Endothelial cell of umbilical vein (primary cell): ENCODE results near the gene PPP4R1. TPM values are rescaled to one million over a fixed set of nuclear protein-coding genes. Genes with fewer than 3 reads are reported as not detected.

Source experiments
- BruUV-seq: library from RNA; stranded (reverse); fragments of 400-500 nt; replicated peaks from 2 replicates; lab custom pipeline; 2021; lab: Mats Ljungman, UMichigan
- CTCF ChIA-PET: fragments of 300-600, 350-600 bp; sonication (Branson Sonifier 250); formaldehyde crosslinking; loops from one replicate; lab custom pipeline; 2021; ENCODE audit warnings: antibody characterized with exemption, inconsistent platforms; lab: Charles Lee
- POLR2A ChIA-PET: fragments of 300-600, 350-600 bp; sonication (Branson Sonifier 250); formaldehyde crosslinking; loops from one replicate; lab custom pipeline; 2021; ENCODE audit warnings: antibody characterized with exemption, inconsistent platforms; lab: Charles Lee
- DNase-seq: peaks from one replicate; pipeline ENCODE4 v3.0.0-alpha.2; 2011; ENCODE audit warnings: low read depth, low spot score
- FAIRE-seq: peaks from 2 replicates; lab custom pipeline; 2011; peaks lifted over from hg19 to GRCh38; lab: Jason Lieb, UNC
- H2AFZ ChIP-seq: 2 replicates; pipeline ENCODE4 v1.6.0; 2012; ENCODE audit warnings: low read depth, low read length, control low read depth, inconsistent platforms
- H3K27ac ChIP-seq: 2 replicates; pipeline ENCODE4 v1.5.1; 2011; ENCODE audit warnings: low read depth, mild to moderate bottlenecking, control low read depth, low read length, moderate library complexity; ENCODE audit not compliant: insufficient read depth
- H3K27me3 ChIP-seq, 2 experiments: 2 replicates each; pipeline versions ENCODE4 v1.6.0 to v1.6.1; 2011; ENCODE audit warnings: low read length in 2 of 2, mixed read lengths in 1 of 2; ENCODE audit not compliant: control insufficient read depth in 2 of 2, insufficient read depth in 2 of 2
- H3K36me3 ChIP-seq, 2 experiments: 2 replicates in 1 of 2; 3 replicates in 1 of 2; pipeline ENCODE4 v1.5.1; 2011; ENCODE audit warnings: low read length in 2 of 2, mild to moderate bottlenecking in 1 of 2, moderate library complexity in 1 of 2; ENCODE audit not compliant: control insufficient read depth in 2 of 2, insufficient read depth in 2 of 2; ENCODE audit errors: extremely low read depth in 1 of 2
- H3K4me1 ChIP-seq: 3 replicates; pipeline ENCODE4 v1.5.1; 2011; ENCODE audit warnings: mild to moderate bottlenecking, low read length; ENCODE audit not compliant: control insufficient read depth, insufficient read depth; ENCODE audit errors: extremely low read depth
- H3K4me2 ChIP-seq: 2 replicates; pipeline ENCODE4 v1.6.1; 2011; ENCODE audit warnings: low read length, control low read depth, mixed read lengths; ENCODE audit not compliant: insufficient read depth
- H3K4me3 ChIP-seq, 3 experiments: fragments of 200-600 bp in 1 of 3; sonication (generic), shearing (Covaris generic) in 1 of 3; replicated peaks in 1 of 3; 2 replicates each; pipeline ENCODE4 v1.5.1; 2011 to 2016; ENCODE audit warnings: control low read depth in 3 of 3, low read length in 3 of 3, mild to moderate bottlenecking in 2 of 3, inconsistent platforms in 1 of 3, low read depth in 1 of 3, moderate library complexity in 1 of 3; ENCODE audit not compliant: insufficient read depth in 1 of 3
- H3K79me2 ChIP-seq: 2 replicates; pipeline ENCODE4 v1.6.0; 2012; ENCODE audit warnings: low read length, inconsistent platforms; ENCODE audit not compliant: control insufficient read depth, insufficient read depth
- H3K9ac ChIP-seq: replicated peaks from 2 replicates; pipeline ENCODE3; 2011; ENCODE audit warnings: low read length, control low read depth; ENCODE audit not compliant: insufficient read depth; ENCODE audit errors: extremely low read depth
- H3K9me1 ChIP-seq: replicated peaks from 3 replicates; pipeline ENCODE4 v1.6.0; 2011; ENCODE audit warnings: mild to moderate bottlenecking, low read length; ENCODE audit not compliant: control insufficient read depth, insufficient read depth; ENCODE audit errors: extremely low read depth
- H3K9me3 ChIP-seq: replicated peaks from 2 replicates; pipeline ENCODE4 v1.5.1; 2012; ENCODE audit warnings: low read length, inconsistent platforms; ENCODE audit not compliant: control insufficient read depth, insufficient read depth
- H4K20me1 ChIP-seq: replicated peaks from 2 replicates; pipeline ENCODE3; 2011; ENCODE audit warnings: mild to moderate bottlenecking, low read length; ENCODE audit not compliant: control insufficient read depth, insufficient read depth; ENCODE audit errors: extremely low read depth
- EZH2 ChIP-seq: IDR thresholded peaks from 2 replicates; pipeline ENCODE4 v1.6.1; 2012; ENCODE audit warnings: borderline replicate concordance, low read depth, mild to moderate bottlenecking, moderate library complexity, low read length, inconsistent platforms; ENCODE audit not compliant: severe bottlenecking
- FOS ChIP-seq: IDR thresholded peaks from 2 replicates; pipeline ENCODE4 v1.6.1; 2011; ENCODE audit warnings: mild to moderate bottlenecking, low read length, moderate library complexity, borderline replicate concordance; ENCODE audit not compliant: insufficient read depth
- GATA2 ChIP-seq: IDR thresholded peaks from 2 replicates; pipeline ENCODE4 v1.7.0; 2011; ENCODE audit warnings: low read depth, mild to moderate bottlenecking, moderate library complexity, mixed read lengths, low read length; ENCODE audit not compliant: insufficient read length, insufficient read depth
- JUN ChIP-seq: IDR thresholded peaks from 2 replicates; pipeline ENCODE4 v1.6.1; 2011; ENCODE audit warnings: borderline replicate concordance, low read depth; ENCODE audit not compliant: insufficient read length, insufficient read depth
- MYC ChIP-seq: IDR thresholded peaks from one replicate; pipeline ENCODE4 v1.6.1; 2011; ENCODE audit warnings: mild to moderate bottlenecking, low read depth, low read length
- POLR2A ChIP-seq: IDR thresholded peaks from 2 replicates; pipeline ENCODE4 v1.6.1; 2012; ENCODE audit warnings: low read depth, mild to moderate bottlenecking, control low read depth, low read length
- POLR2AphosphoS5 ChIP-seq: IDR thresholded peaks from 2 replicates; pipeline ENCODE4 v1.6.1; 2012; ENCODE audit warnings: low read depth, mild to moderate bottlenecking, control low read depth, low read length, moderate library complexity; ENCODE audit not compliant: insufficient read depth
- dilution Hi-C: fragments of 300-500 bp; cut with MboI; formaldehyde crosslinking; loops from one replicate; pipeline ENCODE4 v1.15.0; 2019; ENCODE audit warnings: low sequenced_read_pairs; ENCODE audit not compliant: extremely low pct_ligation_motif_present
- intact Hi-C: fragments of 100-400 bp; cut with micrococcal nuclease; formaldehyde crosslinking; loops from one replicate; pipeline ENCODE4 v1.10.0; 2022
- polyA plus RNA-seq, 4 experiments: library from polyadenylated mRNA; depleted of rRNA in 3 of 4; stranded (reverse) in 3 of 4; unstranded in 1 of 4; fragments of >200 nt; gene quantifications; 2 replicates each; pipeline versions ENCODE4 v1.2.1 to v1.2.3, GENCODE V29; 2011 to 2012; ENCODE audit warnings: missing spikeins in 1 of 4
- total RNA-seq: library from RNA; stranded (reverse); gene quantifications from 2 replicates; pipeline ENCODE4 v1.2.3, GENCODE V29; 2021
- TF ChIP-seq, protein P1 (sequence below), 2 donors: IDR thresholded peaks; 1 replicate in 1 of 2; 2 replicates in 1 of 2; pipeline ENCODE4 v1.5.1; 2011; ENCODE audit warnings: low read length in 2 of 2, mild to moderate bottlenecking in 2 of 2, moderate library complexity in 2 of 2, control low read depth in 1 of 2, inconsistent platforms in 1 of 2, low read depth in 1 of 2; ENCODE audit not compliant: insufficient read depth in 1 of 2; ENCODE audit errors: extremely low read depth in 1 of 2
- TF ChIP-seq, protein P2 (sequence below): IDR thresholded peaks from 2 replicates; pipeline ENCODE4 v1.6.1; 2011; ENCODE audit not compliant: insufficient read depth, insufficient read length

PPP4R1 gene
- total and polyA plus RNA-seq, 2 donors (not counting 3 experiments of a cell fraction or from before 2014, with no cell fraction given) = 138 to 152 TPM

DNA sequence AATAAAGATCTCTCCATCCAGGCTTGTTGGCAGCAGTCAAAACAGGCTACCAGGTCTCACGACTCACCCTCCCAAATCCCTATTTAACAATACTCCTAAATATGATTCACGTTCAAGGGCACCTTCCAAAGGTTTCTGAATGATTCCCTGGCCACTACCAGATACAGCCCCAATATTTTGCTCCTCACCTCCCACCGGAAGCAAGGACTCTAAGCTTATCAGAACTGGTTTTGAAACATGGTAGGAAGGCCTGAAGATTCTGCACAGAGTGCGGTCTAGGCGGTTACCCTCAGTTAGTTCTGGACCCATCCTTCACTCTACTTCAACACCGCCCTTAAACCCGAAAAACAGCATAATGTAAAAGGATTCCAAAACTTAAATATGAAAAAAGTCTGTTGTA lies 5.2 kb downstream of the PPP4R1 start:
- H3K27ac ChIP-seq = no peak overlapping the region
- H3K79me2 ChIP-seq = peaks cover 99% of the 10 kb centered on the region
- H4K20me1 ChIP-seq = peaks cover 17% of the 10 kb centered on the region
- H3K27me3 ChIP-seq = no peaks in the 10 kb centered on the region
- dilution Hi-C loops (no loop called here), intact Hi-C loops (no loop called here)
- no peaks in the 10 kb centered on the region for H3K9me3 ChIP-seq
- BruUV-seq = no TSS peak
- TF ChIP-seq EZH2 (no peak), JUN (no peak), FOS (no peak), POLR2A (no peak), POLR2AphosphoS5 (no peak), GATA2 (no peak), MYC (no peak)
- TF ChIP-seq, protein P1, sequence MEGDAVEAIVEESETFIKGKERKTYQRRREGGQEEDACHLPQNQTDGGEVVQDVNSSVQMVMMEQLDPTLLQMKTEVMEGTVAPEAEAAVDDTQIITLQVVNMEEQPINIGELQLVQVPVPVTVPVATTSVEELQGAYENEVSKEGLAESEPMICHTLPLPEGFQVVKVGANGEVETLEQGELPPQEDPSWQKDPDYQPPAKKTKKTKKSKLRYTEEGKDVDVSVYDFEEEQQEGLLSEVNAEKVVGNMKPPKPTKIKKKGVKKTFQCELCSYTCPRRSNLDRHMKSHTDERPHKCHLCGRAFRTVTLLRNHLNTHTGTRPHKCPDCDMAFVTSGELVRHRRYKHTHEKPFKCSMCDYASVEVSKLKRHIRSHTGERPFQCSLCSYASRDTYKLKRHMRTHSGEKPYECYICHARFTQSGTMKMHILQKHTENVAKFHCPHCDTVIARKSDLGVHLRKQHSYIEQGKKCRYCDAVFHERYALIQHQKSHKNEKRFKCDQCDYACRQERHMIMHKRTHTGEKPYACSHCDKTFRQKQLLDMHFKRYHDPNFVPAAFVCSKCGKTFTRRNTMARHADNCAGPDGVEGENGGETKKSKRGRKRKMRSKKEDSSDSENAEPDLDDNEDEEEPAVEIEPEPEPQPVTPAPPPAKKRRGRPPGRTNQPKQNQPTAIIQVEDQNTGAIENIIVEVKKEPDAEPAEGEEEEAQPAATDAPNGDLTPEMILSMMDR (IDR thresholded peaks at IDR 0.05; ENCODE audit: extremely low read depth in 1 of 2, insufficient read depth in 1 of 2, low read depth in 1 of 2, low read length in 2 of 2) = no peak
- TF ChIP-seq, protein P2, sequence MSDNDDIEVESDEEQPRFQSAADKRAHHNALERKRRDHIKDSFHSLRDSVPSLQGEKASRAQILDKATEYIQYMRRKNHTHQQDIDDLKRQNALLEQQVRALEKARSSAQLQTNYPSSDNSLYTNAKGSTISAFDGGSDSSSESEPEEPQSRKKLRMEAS = no peak
- no peak overlapping the region for H3K9ac ChIP-seq
- FAIRE-seq (no peak), DNase-seq (no peak)
- H2AFZ ChIP-seq = no peak overlapping the region
- no peaks in the 10 kb centered on the region for H3K9me1 ChIP-seq
- peak overlapping the region; percentile 16 for H3K4me2 ChIP-seq
- peaks cover 6 to 10% of the 10 kb centered on the region in 2 experiments for H3K36me3 ChIP-seq
- peaks cover 29% of the 10 kb centered on the region for H3K4me1 ChIP-seq
- H3K4me3 ChIP-seq = no peak overlapping the region
- ChIA-PET CTCF (interaction anchor here (0.9 to 2.1 kb wide), 4 partner anchors 10 to 64 kb away, joined by 3 to 8 read pairs (median 4); no protein-coding TSS in a partner anchor), POLR2A (interaction anchor here (0.8 kb wide), 1 partner anchor 10 kb away, joined by 3 read pairs; no protein-coding TSS in a partner anchor)
